ENCODE data around the gene FSTL5.

DNA sequence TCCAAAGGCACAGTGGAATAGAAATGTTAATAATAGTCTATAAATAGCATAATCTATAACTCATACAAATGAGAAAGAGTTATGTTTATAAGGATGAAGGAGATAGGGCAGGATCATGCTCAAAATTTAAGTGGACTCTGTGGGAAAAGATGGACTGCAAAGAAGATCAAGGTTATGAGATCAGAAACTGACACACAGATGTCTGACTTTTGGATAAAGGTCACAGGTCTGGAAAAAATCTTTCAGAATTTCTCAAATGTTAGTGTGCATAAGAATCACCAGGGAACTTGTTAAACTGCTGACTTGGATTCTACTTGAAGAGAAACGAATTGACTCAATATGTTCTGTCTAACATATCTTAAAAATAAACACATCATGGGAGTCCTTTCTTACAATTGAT, 104.1 kb downstream of the FSTL5 start:
- no peak for TF ChIP-seq LEF1 (IDR thresholded peaks at IDR 0.05; ENCODE audit: borderline replicate concordance)
- TF ChIP-seq ELF4 (IDR thresholded peaks at IDR 0.05) = no peak
- TF ChIP-seq FOXM1 (IDR thresholded peaks at IDR 0.05; ENCODE audit: borderline replicate concordance) = no peak
- TF ChIP-seq SP1 (IDR thresholded peaks at IDR 0.05) = no peak
- TF ChIP-seq TARDBP (IDR thresholded peaks at IDR 0.05) = no peak
- no peak for TF ChIP-seq CTBP1 (IDR thresholded peaks at IDR 0.05; ENCODE audit: borderline replicate concordance)
- no peak for TF ChIP-seq ARNT (IDR thresholded peaks at IDR 0.05)
- no peak for TF ChIP-seq FOXA1 (IDR thresholded peaks at IDR 0.05)
- TF ChIP-seq BHLHE40 (IDR thresholded peaks at IDR 0.05; ENCODE audit: borderline replicate concordance) = no peak
- TF ChIP-seq, protein P1, sequence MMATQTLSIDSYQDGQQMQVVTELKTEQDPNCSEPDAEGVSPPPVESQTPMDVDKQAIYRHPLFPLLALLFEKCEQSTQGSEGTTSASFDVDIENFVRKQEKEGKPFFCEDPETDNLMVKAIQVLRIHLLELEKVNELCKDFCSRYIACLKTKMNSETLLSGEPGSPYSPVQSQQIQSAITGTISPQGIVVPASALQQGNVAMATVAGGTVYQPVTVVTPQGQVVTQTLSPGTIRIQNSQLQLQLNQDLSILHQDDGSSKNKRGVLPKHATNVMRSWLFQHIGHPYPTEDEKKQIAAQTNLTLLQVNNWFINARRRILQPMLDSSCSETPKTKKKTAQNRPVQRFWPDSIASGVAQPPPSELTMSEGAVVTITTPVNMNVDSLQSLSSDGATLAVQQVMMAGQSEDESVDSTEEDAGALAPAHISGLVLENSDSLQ (IDR thresholded peaks at IDR 0.05) = no peak
- TF ChIP-seq SUZ12 (IDR thresholded peaks at IDR 0.05) = no peak
